COR-L47 (cell line): ENCODE data around the gene TMEM256.

Experiments
- DNase-seq: peaks from one replicate; lab custom pipeline; 2025; lab: John Stamatoyannopoulos, UW

Gene TMEM256

GRCh38 chr17:7403977-7404736 is at the start of gene TMEM256:
Gene TMEM256 (minus strand): TSS chr17:7404097. CDS start chr17:7404084, 13 bp downstream.
- DNase-seq, result peak; percentile 94

GRCh38 chr17:7448461-7448860 is 44.6 kb upstream of the TMEM256 start:
- DNase-seq, result no peak

DNA sequence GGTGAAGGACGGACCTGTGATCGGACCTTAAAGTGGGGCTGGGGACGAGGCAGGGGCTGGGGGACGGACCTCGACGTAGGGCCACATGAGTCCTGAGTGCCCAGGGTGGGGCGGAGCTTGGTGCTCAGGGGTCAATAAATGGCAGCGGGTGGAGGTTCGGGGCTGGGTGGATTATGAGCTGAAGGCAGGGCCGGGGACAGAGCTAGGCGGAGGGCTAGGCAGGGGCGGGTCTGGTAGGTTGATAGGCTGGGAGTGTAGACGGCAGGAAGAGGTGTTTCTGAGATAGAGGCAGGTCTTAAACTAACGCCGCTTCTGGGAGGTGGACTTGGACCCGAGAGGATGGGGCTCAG is 41.7 kb upstream of the TMEM256 start:
- DNase-seq, result no peak

DNA sequence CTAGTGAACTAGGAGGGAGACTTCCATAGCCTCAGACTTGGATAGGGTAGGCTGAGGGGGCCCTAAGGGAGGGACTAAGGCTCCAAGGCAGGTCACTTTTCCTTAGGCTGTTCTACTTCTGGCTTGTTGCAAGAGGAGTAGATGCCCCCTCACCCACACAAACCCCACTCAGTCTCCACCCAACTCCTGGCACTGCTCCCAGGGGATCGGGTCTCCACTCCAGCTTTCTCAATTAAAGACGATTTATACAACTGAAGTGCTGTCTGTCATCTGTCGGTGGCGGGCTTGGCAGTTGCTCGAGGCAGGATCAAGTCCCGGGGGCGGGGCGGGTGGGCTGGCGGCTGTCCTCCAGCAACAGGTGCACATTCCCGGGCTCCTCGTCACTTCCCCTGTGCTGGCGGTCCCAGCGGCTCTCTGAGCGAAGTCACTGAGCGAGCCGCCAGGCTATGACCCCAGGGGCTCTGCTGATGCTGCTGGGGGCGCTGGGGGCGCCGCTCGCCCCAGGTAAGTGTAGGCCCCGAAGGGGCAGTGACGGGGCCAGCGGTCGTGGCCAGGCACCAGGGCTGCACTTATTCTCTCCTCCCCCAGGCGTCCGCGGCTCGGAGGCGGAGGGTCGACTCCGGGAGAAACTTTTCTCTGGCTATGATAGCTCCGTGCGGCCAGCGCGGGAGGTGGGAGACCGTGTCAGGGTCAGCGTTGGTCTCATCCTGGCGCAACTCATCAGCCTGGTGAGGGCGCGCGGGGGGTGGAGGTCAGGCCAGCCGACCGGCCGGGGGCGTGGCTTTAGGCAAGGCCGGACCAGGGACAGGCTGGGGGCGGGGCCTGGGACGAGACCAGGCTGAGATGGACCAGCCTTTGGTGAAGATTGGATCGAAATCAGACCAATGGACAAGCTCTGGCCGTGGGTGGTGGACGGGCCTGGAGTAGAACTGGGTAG is 41.1 kb upstream of the TMEM256 start, which contains the start of gene CHRNB1:
Gene CHRNB1 (plus strand): TSS at position 380 of the 937 bp plus-strand sequence. CDS start 67 bp downstream, at position 447.
- no peak for DNase-seq

- no peak for DNase-seq
Measured at GRCh38 chr17:7443499-7444485, 39.9 kb upstream of the TMEM256 start.

DNA sequence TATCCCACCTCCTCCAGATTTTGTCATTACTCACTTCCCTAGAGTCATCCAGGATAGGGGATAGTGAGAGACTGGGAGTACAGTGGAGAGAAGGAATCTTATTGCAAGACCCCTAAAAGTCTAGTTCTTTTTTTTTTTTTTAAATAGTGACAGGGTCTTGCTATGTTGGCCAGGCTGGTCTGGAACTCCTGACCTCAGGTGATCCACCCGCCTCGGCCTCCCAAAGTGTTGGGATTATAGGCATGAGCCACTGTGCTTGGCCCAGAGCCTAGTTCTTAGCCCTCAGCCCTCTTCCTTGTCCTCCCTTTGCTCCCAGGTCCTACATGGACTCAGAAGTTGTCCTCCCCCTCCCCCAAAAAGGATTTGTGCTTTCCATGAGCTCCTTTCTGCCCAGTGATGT is 38.2 kb upstream of the TMEM256 start:
- no peak for DNase-seq

DNA sequence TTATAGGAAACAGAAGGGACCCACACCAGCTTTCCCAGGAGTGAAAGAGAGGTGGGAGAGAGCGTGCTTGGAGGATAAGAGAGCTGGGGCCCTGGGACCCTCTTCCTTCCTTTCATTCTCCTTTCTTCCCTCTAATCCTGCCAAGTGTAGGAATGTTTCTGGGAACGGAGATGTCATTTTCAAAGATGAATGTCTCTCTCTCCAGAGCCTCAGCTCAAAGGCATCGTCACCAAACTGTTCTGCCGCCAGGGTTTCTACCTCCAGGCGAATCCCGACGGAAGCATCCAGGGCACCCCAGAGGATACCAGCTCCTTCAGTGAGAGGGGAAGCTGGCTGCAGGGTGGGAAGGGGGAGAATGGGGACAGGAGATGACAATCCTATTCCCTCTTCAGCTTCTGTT is 37.4 kb upstream of the TMEM256 start:
- no peak for DNase-seq

DNA sequence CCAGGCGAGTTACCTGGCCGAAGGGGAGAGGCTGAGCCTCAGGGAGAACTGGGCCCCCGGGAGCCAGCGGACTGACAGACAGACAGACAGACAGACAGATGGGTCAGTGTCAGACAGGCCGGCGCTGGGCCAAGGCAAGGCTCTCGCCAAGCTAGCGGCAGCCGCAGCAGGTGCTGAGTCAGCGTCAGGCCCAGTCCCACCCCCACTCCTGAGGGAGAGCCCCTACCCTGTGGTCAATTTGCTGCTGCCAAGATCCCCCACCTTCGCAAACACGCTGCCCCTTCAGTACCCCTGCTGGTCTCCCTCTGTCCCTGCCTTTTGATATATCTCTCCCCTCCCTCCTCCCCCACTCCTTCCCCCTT is 36.9 kb upstream of the TMEM256 start:
- DNase-seq, result no peak

- DNase-seq, result peak; percentile 21
Measured at GRCh38 chr17:7440113-7440833, 36.4 kb upstream of the TMEM256 start.

GRCh38 chr17:7439462-7440112 is 35.7 kb upstream of the TMEM256 start, which contains the start of gene FGF11:
Gene FGF11 (plus strand): TSS chr17:7439512. CDS start chr17:7439621, 109 bp downstream.
- no peak for DNase-seq

DNA sequence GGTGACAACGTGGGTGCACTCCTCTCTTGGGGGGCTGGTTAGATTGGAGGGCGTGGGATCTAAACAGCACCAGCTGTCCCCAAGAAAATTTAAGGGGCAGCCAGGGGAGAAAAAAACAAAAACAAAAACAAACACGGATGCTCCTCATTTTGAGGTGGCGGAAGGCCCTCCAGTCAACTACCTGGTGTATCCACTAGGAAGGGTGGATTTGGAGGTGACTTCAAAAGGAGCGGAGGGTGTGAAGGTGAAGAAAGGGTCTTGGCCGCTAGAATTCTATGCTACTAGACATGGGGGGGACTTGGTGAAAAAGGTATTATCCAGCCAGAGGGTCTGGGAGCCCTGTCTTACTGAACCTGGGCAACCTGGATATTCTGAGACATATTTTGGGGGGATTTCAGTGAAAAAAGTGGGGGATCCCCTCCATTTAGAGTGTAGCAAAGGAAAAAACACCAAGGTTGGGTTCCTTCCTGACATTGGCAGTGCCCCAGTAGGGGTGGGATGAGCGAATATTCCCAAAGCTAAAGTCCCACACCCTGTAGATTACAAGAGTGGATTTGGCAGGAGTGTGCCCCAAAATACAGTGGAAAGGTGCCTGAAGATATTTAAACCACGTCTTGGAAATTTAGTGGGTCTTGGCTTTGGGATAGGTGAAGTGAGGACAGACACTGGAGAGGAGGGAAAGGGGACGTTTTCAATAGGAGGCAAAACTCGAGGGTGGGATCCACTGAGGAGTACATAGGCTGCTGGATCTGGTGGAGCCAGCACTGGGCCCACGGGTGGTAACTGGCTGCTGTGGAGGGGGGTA is 35.0 kb upstream of the TMEM256 start:
- no peak for DNase-seq

GRCh38 chr17:7437950-7438614 is 34.2 kb upstream of the TMEM256 start:
- DNase-seq, result no peak

DNA sequence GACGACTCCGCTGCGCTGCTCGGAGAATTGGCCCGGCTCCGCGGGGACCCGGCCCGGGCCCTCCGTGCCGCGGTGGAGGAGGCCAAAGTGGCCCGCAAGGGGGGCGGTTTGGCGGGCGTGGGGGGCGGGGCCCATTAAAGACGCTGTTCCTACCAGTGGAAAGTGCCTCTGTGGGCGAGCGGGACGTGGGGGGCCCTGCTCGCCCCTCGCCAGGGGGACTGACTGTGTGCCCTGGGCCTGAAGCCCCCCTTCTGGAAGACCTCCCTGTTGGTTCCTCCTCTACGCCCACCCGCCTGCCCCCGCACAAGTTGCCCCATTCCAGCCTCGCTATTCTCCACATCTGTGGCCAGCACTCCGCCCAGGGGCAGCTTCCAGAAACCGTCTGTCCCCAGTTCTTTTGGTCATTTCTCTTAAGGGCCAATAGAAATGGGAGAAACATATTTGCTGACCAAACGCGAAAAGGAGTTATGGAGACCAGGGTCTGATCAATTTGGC is 33.5 kb upstream of the TMEM256 start:
- no peak for DNase-seq

GRCh38 chr17:7436556-7437368 is 32.9 kb upstream of the TMEM256 start:
- DNase-seq, result peak; percentile 68

- no peak for DNase-seq
Measured at GRCh38 chr17:7435676-7436555, 32.0 kb upstream of the TMEM256 start.

DNA sequence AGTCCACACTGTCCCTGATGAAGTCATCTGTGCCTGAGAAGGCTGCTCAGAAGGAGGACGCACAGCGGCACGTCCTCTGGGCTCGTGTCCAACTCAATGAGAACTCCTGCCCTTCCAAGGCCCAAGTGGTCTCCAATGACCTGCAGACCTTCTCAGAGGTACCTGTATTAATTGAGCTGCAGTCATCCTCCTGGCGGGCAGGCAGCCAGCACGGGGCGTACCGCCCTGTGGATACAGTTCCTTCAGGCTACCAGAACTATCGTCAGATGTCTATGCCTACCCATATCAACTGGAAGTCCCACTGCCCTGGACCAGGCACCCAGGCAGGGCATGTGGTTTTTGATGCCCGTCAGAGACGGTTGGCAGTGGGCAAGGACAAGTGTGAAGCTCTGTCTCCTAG is 28.4 kb upstream of the TMEM256 start:
- DNase-seq, result no peak

GRCh38 chr17:7431231-7431630 is 27.3 kb upstream of the TMEM256 start:
- no peak for DNase-seq
